Activated CD4-positive, alpha-beta T cell treated with anti-CD3 and anti-CD28 coated beads, Interleukin-2, amount 50 U/mL, for 16 hours (primary cell): Measurements from ENCODE around the gene AURKA.
A peak's percentile ranks its signal among the peaks of the same experiment; 100 is the strongest.

ENCODE experiments used
- DNase-seq: peaks from one replicate; pipeline ENCODE4 v3.0.0-alpha.2; 2020

Gene AURKA

GRCh38 chr20:56389807-56390206 is 2.2 kb downstream of the AURKA start:
- DNase-seq: no peak

- no peak for DNase-seq
Observed at GRCh38 chr20:56388882-56389281, 3.1 kb downstream of the AURKA start.

- no peak for DNase-seq
Observed at GRCh38 chr20:56386219-56386618, 5.8 kb downstream of the AURKA start.

- DNase-seq: no peak
Observed at GRCh38 chr20:56385130-56385529, 6.9 kb downstream of the AURKA start.

- no peak for DNase-seq
Observed at GRCh38 chr20:56383334-56383733, 8.7 kb downstream of the AURKA start.

- no peak for DNase-seq
Observed at GRCh38 chr20:56382696-56383095, 9.3 kb downstream of the AURKA start.

- DNase-seq: no peak
Observed at GRCh38 chr20:56381501-56381900, 10.5 kb downstream of the AURKA start.

- no peak for DNase-seq
Observed at GRCh38 chr20:56380375-56380774, 11.6 kb downstream of the AURKA start.

- no peak for DNase-seq
Observed at GRCh38 chr20:56378386-56378785, 13.6 kb downstream of the AURKA start.

GRCh38 chr20:56376331-56376730 is 15.7 kb downstream of the AURKA start:
- DNase-seq: no peak

- peak; percentile 80 for DNase-seq
Observed at GRCh38 chr20:56373942-56374341, 18.1 kb downstream of the AURKA start.

- DNase-seq: peak; percentile 27
Observed at GRCh38 chr20:56372850-56373249, 19.2 kb downstream of the AURKA start.

- no peak for DNase-seq
Observed at GRCh38 chr20:56371977-56372376, 20.0 kb downstream of the AURKA start.

- DNase-seq: no peak
Observed at GRCh38 chr20:56369179-56369578, 22.8 kb downstream of the AURKA start.

GRCh38 chr20:56368351-56369134 is 23.5 kb downstream of the AURKA start:
- DNase-seq: no peak

- DNase-seq: no peak
Observed at GRCh38 chr20:56363491-56363890, 28.5 kb downstream of the AURKA start.

GRCh38 chr20:56362833-56363413 is 29.1 kb downstream of the AURKA start:
- no peak for DNase-seq

- DNase-seq: no peak
Observed at GRCh38 chr20:56361900-56362299, 30.1 kb downstream of the AURKA start.

GRCh38 chr20:56360908-56361205 is 31.2 kb downstream of the AURKA start:
- DNase-seq: no peak

- no peak for DNase-seq
Observed at GRCh38 chr20:56360133-56360907, 31.7 kb downstream of the AURKA start.

GRCh38 chr20:56359212-56360132 is 32.5 kb downstream of the AURKA start:
- no peak for DNase-seq

- peak; percentile 88 for DNase-seq
Observed at GRCh38 chr20:56358600-56359211, 33.3 kb downstream of the AURKA start, which contains the start of gene FAM210B. TSS of gene FAM210B (plus strand) at chr20:56358974. CDS start at chr20:56359006, 32 bp downstream.
